A549 (cell line): ENCODE results near the gene ST8SIA1. TPM values are rescaled to one million over a fixed set of nuclear protein-coding genes. Genes with fewer than 3 reads are reported as not detected.
A peak's percentile ranks its signal among the peaks of the same experiment; 100 is the strongest.

Source experiments
- ATAC-seq, 2 experiments: fragments of 200-7000 bp in 1 of 2; fragments of >200 bp in 1 of 2; cut with Nextera tagmentation in 1 of 2; cut with Tn5 transposase in 1 of 2; 3 replicates each; pipeline versions ENCODE4 v1.8.0 to v1.9.1; 2018 to 2020; ENCODE audit warnings: mild to moderate bottlenecking in 1 of 2, moderate library complexity in 1 of 2
- CTCF ChIA-PET: fragments of 300-600 bp; sonication (Branson Sonifier 250); formaldehyde crosslinking; extraction: SDS; loops from one replicate; lab custom pipeline; 2021; ENCODE audit warnings: antibody characterized with exemption, inconsistent platforms; lab: Yijun Ruan, JAX
- POLR2A ChIA-PET: fragments of 350-600 bp; formaldehyde crosslinking; extraction: SDS; loops from one replicate; lab custom pipeline; 2021; ENCODE audit warnings: antibody characterized with exemption, inconsistent platforms; lab: Yijun Ruan, JAX
- DNase-seq, 2 experiments: peaks; one replicate each; pipeline versions ENCODE4 v3.0.0 to v3.0.0-alpha.2; 2011 to 2016; ENCODE audit warnings: low read depth in 1 of 2, low spot score in 1 of 2
- FAIRE-seq: peaks from 2 replicates; lab custom pipeline; 2011; peaks lifted over from hg19 to GRCh38; lab: Jason Lieb, UNC
- H3K27ac ChIP-seq, 2 experiments: fragments of >200 bp; sonication (Bioruptor Twin); formaldehyde crosslinking; 3 replicates each; pipeline ENCODE4 v1.5.1; 2016 to 2017
- H3K4me1 ChIP-seq: fragments of >200 bp; sonication (Bioruptor Twin); formaldehyde crosslinking; 3 replicates; pipeline ENCODE4 v1.6.1; 2016
- H3K4me2 ChIP-seq: fragments of >200 bp; sonication (Bioruptor Twin); formaldehyde crosslinking; 3 replicates; pipeline ENCODE4 v1.6.1; 2016
- H3K4me3 ChIP-seq: fragments of >200 bp; sonication (Bioruptor Twin); formaldehyde crosslinking; 3 replicates; pipeline ENCODE4 v1.5.1; 2016
- H3K9me3 ChIP-seq: fragments of >200 bp; sonication (Bioruptor Twin); formaldehyde crosslinking; 3 replicates; pipeline ENCODE4 v1.6.1; 2016
- BHLHE40 ChIP-seq: IDR thresholded peaks from 2 replicates; pipeline ENCODE4 v1.6.1; 2012; ENCODE audit warnings: low read depth, low read length, inconsistent platforms
- CBX8 ChIP-seq: fragments of 200-600 bp; sonication (generic); IDR thresholded peaks from 2 replicates; pipeline ENCODE4 v1.6.1; 2016
- CEBPB ChIP-seq, 2 experiments: fragments of >200 bp in 1 of 2; sonication (Bioruptor Twin) in 1 of 2; formaldehyde crosslinking in 1 of 2; IDR thresholded peaks; 2 replicates each; pipeline ENCODE4 v1.6.1; 2012 to 2016
- CTCF ChIP-seq: fragments of >200 bp; sonication (Bioruptor Twin); formaldehyde crosslinking; IDR thresholded peaks from 3 replicates; pipeline ENCODE4 v1.5.1; 2016
- EHF ChIP-seq: fragments of 250-450 bp; sonication (Bioruptor Pico); IDR thresholded peaks from 2 replicates; pipeline ENCODE4 v1.5.0; 2020; ENCODE audit warnings: mild to moderate bottlenecking
- ELK1 ChIP-seq: fragments of 150-350 bp; IDR thresholded peaks from 2 replicates; pipeline ENCODE4 v1.6.1; 2014; ENCODE audit warnings: low read depth, mild to moderate bottlenecking, low read length
- EP300 ChIP-seq, 2 experiments: fragments of >200 bp; sonication (Bioruptor Twin); formaldehyde crosslinking; IDR thresholded peaks; 2 replicates in 1 of 2; 3 replicates in 1 of 2; pipeline ENCODE4 v1.6.1; 2016 to 2017
- FOSL2 ChIP-seq, 2 experiments: fragments of 450-650 bp in 1 of 2; fragments of >200 bp in 1 of 2; sonication (Bioruptor Twin) in 1 of 2; formaldehyde crosslinking; IDR thresholded peaks; 2 replicates each; pipeline versions ENCODE4 v1.5.0 to v1.6.1; 2016 to 2020; ENCODE audit warnings: mild to moderate bottlenecking in 1 of 2, moderate library complexity in 1 of 2
- HDAC2 ChIP-seq: fragments of 200-600 bp; sonication (generic); IDR thresholded peaks from 2 replicates; pipeline ENCODE4 v1.6.1; 2016
- HES2 ChIP-seq: fragments of >200 bp; sonication (Bioruptor Twin); formaldehyde crosslinking; IDR thresholded peaks from 2 replicates; pipeline ENCODE4 v1.6.1; 2016
- HEYL ChIP-seq: fragments of 250-450 bp; sonication (Bioruptor Pico); IDR thresholded peaks from 2 replicates; pipeline ENCODE4 v1.8.0; 2021; ENCODE audit warnings: mild to moderate bottlenecking, moderate library complexity
- HOXB5 ChIP-seq: fragments of 250-450 bp; sonication (Bioruptor Pico); IDR thresholded peaks from 2 replicates; pipeline ENCODE4 v1.5.0; 2020; ENCODE audit warnings: mild to moderate bottlenecking, moderate library complexity
- JUN ChIP-seq, 2 experiments: fragments of >200 bp; sonication (Bioruptor Twin); formaldehyde crosslinking; IDR thresholded peaks; 2 replicates in 1 of 2; 3 replicates in 1 of 2; pipeline ENCODE4 v1.6.1; 2016 to 2017
- JUNB ChIP-seq: fragments of >200 bp; sonication (Bioruptor Twin); formaldehyde crosslinking; IDR thresholded peaks from 2 replicates; pipeline ENCODE4 v1.6.1; 2016
- MAFK ChIP-seq: fragments of 450-650 bp; IDR thresholded peaks from 2 replicates; pipeline ENCODE4 v1.6.1; 2014; ENCODE audit not compliant: partially characterized antibody
- MAX ChIP-seq: IDR thresholded peaks from 2 replicates; pipeline ENCODE4 v1.6.1; 2012
- MAZ ChIP-seq: fragments of 150-350 bp; IDR thresholded peaks from 2 replicates; pipeline ENCODE4 v1.6.1; 2014; ENCODE audit warnings: antibody characterized with exemption, low read depth, low read length, borderline replicate concordance
- RAD21 ChIP-seq, 2 experiments: fragments of >200 bp in 1 of 2; sonication (Bioruptor Twin) in 1 of 2; formaldehyde crosslinking in 1 of 2; IDR thresholded peaks in 1 of 2; conservative IDR thresholded peaks in 1 of 2; 2 replicates in 1 of 2; 3 replicates in 1 of 2; pipeline ENCODE4 v1.6.1; 2012 to 2018; ENCODE audit warnings: inconsistent platforms in 1 of 2
- RARB ChIP-seq: fragments of 250-450 bp; sonication (Bioruptor Pico); IDR thresholded peaks from 2 replicates; pipeline ENCODE4 v1.8.0; 2021; ENCODE audit warnings: mild to moderate bottlenecking, moderate library complexity
- RNF2 ChIP-seq: fragments of 200-600 bp; sonication (generic); IDR thresholded peaks from 2 replicates; pipeline ENCODE4 v1.6.1; 2016; ENCODE audit warnings: low read depth, mild to moderate bottlenecking, antibody characterized with exemption, moderate library complexity, borderline replicate concordance
- SMC3 ChIP-seq: fragments of >200 bp; sonication (Bioruptor Twin); formaldehyde crosslinking; IDR thresholded peaks from 3 replicates; pipeline ENCODE4 v1.6.1; 2018; ENCODE audit warnings: inconsistent platforms
- TFCP2L1 ChIP-seq: fragments of 250-450 bp; sonication (Bioruptor Pico); IDR thresholded peaks from 2 replicates; pipeline ENCODE4 v1.5.0; 2021; ENCODE audit warnings: mild to moderate bottlenecking
- TP53 ChIP-seq: fragments of 250-450 bp; sonication (Bioruptor Pico); IDR thresholded peaks from 2 replicates; pipeline ENCODE4 v1.5.0; 2021; ENCODE audit warnings: mild to moderate bottlenecking, moderate library complexity
- ZC3H11A ChIP-seq: fragments of 450-650 bp; IDR thresholded peaks from 2 replicates; pipeline ENCODE4 v1.6.1; 2014; ENCODE audit warnings: antibody characterized with exemption, mild to moderate bottlenecking
- ZFP36 ChIP-seq: fragments of 450-650 bp; IDR thresholded peaks from 2 replicates; pipeline ENCODE4 v1.6.1; 2014; ENCODE audit warnings: borderline replicate concordance; ENCODE audit not compliant: partially characterized antibody
- ZNF302 ChIP-seq: fragments of 250-450 bp; sonication (Bioruptor Pico); IDR thresholded peaks from 2 replicates; pipeline ENCODE4 v1.9.0; 2021; ENCODE audit warnings: inconsistent platforms, mild to moderate bottlenecking, moderate library complexity
- WGBS: methylation state at CpG from one replicate; pipeline ENCODE4 v1.1.6; 2017; ENCODE audit errors: missing lambda C conversion rate; 5-methylcytosine and 5-hydroxymethylcytosine counted together
- polyA plus RNA-seq, 4 experiments: library from polyadenylated mRNA; depleted of rRNA in 3 of 4; stranded (reverse); fragments of >200 nt; fragmentation: RNase III in 1 of 4; extraction: RNeasy Plus Mini Kit Qiagen cat#74134 plus additional on column Dnase treatment in 1 of 4; gene quantifications; 2 replicates in 3 of 4; 3 replicates in 1 of 4; pipeline ENCODE4 v1.2.3, GENCODE V29; 2011 to 2017

The ST8SIA1 gene
- polyA plus RNA-seq, 2 of the 4 experiments (the other 2 are of a cell fraction), result 0.41 to 1.1 TPM

- FAIRE-seq, result peak; percentile 43
- no peak for TF ChIP-seq CEBPB (IDR thresholded peaks at IDR 0.05)
- TF ChIP-seq HDAC2, result no peak
- peak; percentile 62 for TF ChIP-seq CTCF
- TF ChIP-seq FOSL2 (IDR thresholded peaks at IDR 0.05), result no peak
- TF ChIP-seq FOSL2 (CRISPR knock-in tag; IDR thresholded peaks at IDR 0.05), result 0 out of 2 replicates have a peak, but pooled peaks have one; percentile 14
- TF ChIP-seq HES2, result no peak
- no peak for TF ChIP-seq HOXB5
- no peak for TF ChIP-seq ZFP36
- TF ChIP-seq CBX8, result no peak
- no peak for TF ChIP-seq RARB (CRISPR knock-in tag)
- no peak for TF ChIP-seq TFCP2L1 (CRISPR knock-in tag)
- no peak for TF ChIP-seq JUN (IDR thresholded peaks at IDR 0.05)
- no peak for TF ChIP-seq ZNF302 (CRISPR knock-in tag)
- TF ChIP-seq JUNB, result no peak
- TF ChIP-seq SMC3, result peak; percentile 57
- no peak for TF ChIP-seq ZC3H11A
- no peak for TF ChIP-seq MAZ
- TF ChIP-seq MAX, result no peak
- no peak for TF ChIP-seq TP53 (CRISPR knock-in tag)
- TF ChIP-seq ELK1, result no peak
- no peak for TF ChIP-seq EHF (CRISPR knock-in tag)
- no peak for TF ChIP-seq MAFK
- TF ChIP-seq RAD21 (conservative IDR thresholded peaks at IDR 0.05 in 1 of 2, IDR thresholded peaks at IDR 0.05 in 1 of 2), result peak in 1 of 2 experiments; percentile 59; a peak in 4 of 5 replicates
- TF ChIP-seq BHLHE40, result no peak
- no peak for TF ChIP-seq HEYL (CRISPR knock-in tag)
- ChIA-PET CTCF (interaction anchor here (0.6 to 1.6 kb wide), 47 partner anchors 9 to 640 kb away, joined by 3 to 30 read pairs (median 4); no protein-coding TSS in a partner anchor), POLR2A (no interaction called here)
- no peaks in the 10 kb centered on the region for H3K9me3 ChIP-seq
- peak overlapping the region; percentile 57 for H3K4me3 ChIP-seq
- peaks cover 8% of the 10 kb centered on the region; the same call in 1 of the 3 replicates for H3K4me1 ChIP-seq
- peak; percentile 74 to 75 for ATAC-seq
- peak; percentile 44 to 70 for DNase-seq
- H3K4me2 ChIP-seq, result peak overlapping the region; percentile 86
- H3K27ac ChIP-seq, result no peak overlapping the region
- 2% methylated on average over 6 of the region's 6 CpGs for WGBS
Observed at GRCh38 chr12:22335794-22336166, 1.3 kb upstream of the ST8SIA1 start.

DNA sequence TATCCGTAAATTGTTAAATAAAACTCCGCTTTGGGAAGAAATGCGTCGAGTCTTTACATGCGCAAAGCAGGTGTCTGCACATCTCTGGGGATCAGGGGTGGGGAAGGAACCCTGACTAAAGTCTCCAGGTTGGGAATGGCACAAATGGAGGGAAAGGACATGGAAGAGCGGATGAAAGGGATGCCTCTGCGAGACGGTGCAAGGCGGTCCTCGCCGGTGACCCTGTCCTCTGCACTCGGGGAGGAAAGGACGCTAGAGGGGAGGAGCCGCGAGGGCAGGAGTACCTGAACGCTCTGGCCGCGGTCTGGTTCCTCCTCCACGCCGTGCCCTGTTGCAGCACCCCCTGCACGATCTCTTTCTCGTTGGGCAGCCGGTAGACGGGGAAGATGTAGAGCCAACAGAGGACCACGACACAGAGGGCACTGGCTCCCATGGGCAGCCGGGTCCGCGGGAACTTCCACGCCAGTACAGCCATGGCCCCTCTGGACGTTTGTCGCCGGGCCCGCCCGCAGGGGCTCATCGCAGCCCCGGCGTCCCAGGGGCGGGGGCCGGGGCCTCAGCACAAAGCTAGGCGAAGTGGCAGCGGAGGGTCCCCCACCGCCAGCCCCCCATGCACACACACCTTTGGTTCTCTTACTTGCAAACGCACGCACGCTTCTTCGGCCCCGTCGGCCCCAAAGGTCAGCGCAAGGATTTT, 646 bp downstream of the ST8SIA1 start:
- 22% methylated on average over 47 of the region's 49 CpGs for WGBS
- no peak for FAIRE-seq

More for the DNA sequence above, 646 bp downstream of the ST8SIA1 start:
- peaks cover 8% of the 10 kb centered on the region; the same call in 1 of the 3 replicates for H3K4me1 ChIP-seq
- TF ChIP-seq RNF2, result peak; percentile 39; the same call in 1 of the 2 replicates
- no peak for TF ChIP-seq EP300 (IDR thresholded peaks at IDR 0.05)
- TF ChIP-seq, all 56 proteins: peak for 1
- no peak for DNase-seq
- ATAC-seq, result peak in 1 of 2 experiments; percentile 3; a peak in 1 of 6 replicates
- POLR2A ChIA-PET, result no interaction called here
- H3K4me2 ChIP-seq, result peak overlapping the region; percentile 86
- H3K9me3 ChIP-seq, result no peaks in the 10 kb centered on the region
- H3K4me3 ChIP-seq, result peak overlapping the region; percentile 57
- CTCF ChIA-PET, result no interaction called here
- peak overlapping the region in 1 of 2 experiments; percentile 72; a peak in 3 of 6 replicates for H3K27ac ChIP-seq
